GM18907 (cell line): ENCODE measurements around the gene ANKRD42.
"Not testable (repeated sequence)": the region's sequence is repeated elsewhere in the genome, so short reads cannot be mapped to it uniquely, and the experiment has no call there.

ENCODE experiments used
- ATAC-seq: cut with Tn5 transposase; IDR thresholded peaks from one replicate; pipeline ENCODE4 v1.9.1; 2021; ENCODE audit warnings: mild to moderate bottlenecking, moderate library complexity; ENCODE audit not compliant: unreplicated experiment

Gene ANKRD42

DNA sequence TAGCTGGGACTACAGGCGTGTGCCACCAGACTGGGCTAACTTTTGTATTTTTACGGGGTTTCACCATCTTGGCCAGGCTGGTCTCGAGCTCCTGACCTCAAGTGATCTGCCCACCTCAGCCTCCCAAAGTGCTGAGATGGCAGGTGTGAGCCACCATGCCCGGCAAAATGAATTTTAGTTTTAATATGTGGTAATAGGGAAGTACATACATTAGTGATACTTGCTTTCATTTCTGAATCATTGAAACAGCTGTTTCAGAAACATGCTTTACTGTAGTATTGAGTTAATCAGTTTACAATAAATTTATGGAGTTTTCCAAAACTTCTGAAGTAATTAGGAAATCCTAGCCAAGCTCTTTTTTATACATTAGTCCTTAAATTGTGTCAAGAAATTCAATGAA lies 21.0 kb upstream of the ANKRD42 start:
- no peak for ATAC-seq

GRCh38 chr11:83174008-83174407 lies 19.5 kb upstream of the ANKRD42 start:
- ATAC-seq, result no peak

- no peak for ATAC-seq
Observed at GRCh38 chr11:83175815-83176214, 17.7 kb upstream of the ANKRD42 start.

DNA sequence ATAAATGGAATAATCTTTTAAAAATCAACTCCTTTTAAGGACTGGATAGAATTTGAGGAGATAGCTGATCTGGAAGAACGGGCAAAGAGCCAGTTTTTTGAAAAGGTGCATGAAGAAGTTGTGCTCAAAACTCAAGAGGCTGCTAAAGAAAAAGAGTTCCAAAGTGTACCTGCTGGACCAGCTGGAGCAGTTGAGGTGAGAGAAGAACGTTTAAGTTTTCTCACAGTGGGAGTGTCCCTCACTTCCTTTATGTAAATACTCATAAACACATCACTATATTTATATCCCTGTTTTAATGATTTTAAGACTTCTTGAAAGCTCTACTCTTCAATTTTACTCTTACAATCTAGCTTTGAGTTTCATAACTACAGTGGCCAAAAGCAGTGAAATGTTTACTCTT lies 11.7 kb upstream of the ANKRD42 start:
- no peak for ATAC-seq

DNA sequence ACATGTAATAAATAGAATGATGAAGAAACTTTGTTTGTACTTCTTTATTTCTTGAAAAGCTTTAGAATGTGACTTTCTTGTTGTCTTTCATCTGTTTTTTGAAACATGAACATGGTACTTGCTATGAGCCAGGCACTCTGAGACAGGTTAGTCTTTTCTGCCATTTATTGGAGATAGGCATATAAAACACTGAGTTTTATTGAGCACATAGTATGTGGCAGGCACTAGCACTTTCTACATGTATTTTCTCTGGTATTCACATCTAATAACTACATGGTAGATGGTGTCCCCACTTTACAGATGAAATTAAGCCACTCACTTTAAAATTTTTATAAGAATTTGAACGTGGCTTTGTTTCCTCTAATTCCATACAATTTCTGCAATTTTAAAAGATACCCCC lies 7.7 kb upstream of the ANKRD42 start:
- ATAC-seq, result no peak

DNA sequence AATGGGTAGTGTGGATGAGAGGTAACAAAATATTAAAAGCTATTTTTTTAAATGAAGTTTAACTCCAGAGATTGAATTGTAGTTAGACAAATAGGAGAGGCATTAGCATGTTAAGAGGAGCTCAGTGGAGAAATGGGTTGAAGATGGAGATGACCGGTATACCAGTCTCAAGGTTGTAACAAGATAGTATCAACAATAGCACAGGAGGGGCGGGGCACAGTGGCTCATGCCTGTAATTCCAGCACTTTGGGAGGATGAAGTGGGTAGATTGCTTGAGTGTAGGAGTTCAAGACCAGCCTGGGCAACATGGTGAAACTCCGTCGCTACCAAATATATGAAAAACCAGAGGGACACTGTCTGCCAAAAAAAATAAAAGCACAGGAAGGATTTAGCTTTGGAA lies 6.0 kb upstream of the ANKRD42 start:
- no peak for ATAC-seq

DNA sequence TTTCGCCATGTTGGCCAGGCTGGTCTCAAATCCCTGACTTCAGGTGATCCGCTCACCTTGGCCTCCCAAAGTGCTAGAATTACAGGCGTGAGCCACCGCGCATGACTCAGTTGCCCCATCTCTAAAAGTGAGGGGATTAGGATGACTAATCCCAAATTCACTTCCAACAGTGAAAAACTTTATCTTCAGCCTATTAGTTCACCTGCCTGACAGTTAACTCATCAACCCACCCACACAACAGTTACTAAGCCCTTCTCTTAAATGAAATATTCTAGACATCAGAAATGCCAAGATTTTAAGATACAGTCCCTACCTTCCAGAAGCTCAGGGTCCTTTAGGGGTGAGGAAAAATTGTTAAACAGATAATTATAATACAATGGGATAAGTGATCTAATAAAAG lies 2.0 kb upstream of the ANKRD42 start:
- ATAC-seq, result no peak

GRCh38 chr11:83191986-83192385 lies 1.5 kb upstream of the ANKRD42 start:
- ATAC-seq, result no peak

- no peak for ATAC-seq
Observed at GRCh38 chr11:83192606-83193245, 786 bp upstream of the ANKRD42 start.

GRCh38 chr11:83194281-83195142 lies 1.0 kb downstream of the ANKRD42 start:
- peak; percentile 60 for ATAC-seq

GRCh38 chr11:83195143-83195466 lies 1.6 kb downstream of the ANKRD42 start:
- no peak for ATAC-seq

DNA sequence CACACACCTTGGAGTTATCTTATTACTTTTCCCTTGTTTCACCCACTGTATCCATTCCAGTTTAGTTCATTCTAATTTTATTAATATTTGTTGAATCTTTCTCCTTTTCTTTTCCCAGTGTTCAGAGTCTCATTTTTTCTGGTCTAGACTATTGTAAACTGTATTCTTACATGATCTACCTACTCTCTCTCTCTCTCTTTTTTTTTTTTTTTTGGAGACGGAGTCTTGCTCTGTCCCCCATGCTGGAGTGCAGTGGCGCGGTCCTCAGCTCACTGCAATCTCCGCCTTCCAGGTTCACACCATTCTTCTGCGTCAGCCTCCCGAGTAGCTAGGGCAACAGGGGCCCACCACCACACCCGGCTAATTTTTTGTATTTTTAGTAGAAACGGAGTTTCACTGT lies 2.1 kb downstream of the ANKRD42 start:
- no peak for ATAC-seq

- no peak for ATAC-seq
Observed at GRCh38 chr11:83200035-83200434, 6.5 kb downstream of the ANKRD42 start.

- no peak for ATAC-seq
Observed at GRCh38 chr11:83205608-83206185, 12.2 kb downstream of the ANKRD42 start.

DNA sequence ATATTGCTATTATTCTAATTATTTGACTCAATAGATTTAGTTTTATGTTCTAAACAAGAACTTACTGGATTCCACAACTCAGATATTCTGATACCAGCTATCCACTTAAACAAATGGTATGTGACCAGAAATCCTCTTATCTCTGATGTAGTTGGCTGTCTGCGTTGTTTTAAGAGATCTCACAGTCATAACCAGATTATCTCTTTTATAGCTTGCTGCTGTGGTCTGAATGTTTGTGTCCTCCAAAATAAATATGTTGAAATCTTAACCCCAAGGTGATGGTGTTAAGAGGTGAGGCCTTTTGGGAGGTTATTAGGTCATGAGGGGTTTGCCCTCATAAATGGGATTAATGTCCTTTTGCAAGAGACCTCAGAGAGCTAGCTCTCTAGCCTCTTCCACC lies 12.7 kb downstream of the ANKRD42 start:
- ATAC-seq, result no peak

DNA sequence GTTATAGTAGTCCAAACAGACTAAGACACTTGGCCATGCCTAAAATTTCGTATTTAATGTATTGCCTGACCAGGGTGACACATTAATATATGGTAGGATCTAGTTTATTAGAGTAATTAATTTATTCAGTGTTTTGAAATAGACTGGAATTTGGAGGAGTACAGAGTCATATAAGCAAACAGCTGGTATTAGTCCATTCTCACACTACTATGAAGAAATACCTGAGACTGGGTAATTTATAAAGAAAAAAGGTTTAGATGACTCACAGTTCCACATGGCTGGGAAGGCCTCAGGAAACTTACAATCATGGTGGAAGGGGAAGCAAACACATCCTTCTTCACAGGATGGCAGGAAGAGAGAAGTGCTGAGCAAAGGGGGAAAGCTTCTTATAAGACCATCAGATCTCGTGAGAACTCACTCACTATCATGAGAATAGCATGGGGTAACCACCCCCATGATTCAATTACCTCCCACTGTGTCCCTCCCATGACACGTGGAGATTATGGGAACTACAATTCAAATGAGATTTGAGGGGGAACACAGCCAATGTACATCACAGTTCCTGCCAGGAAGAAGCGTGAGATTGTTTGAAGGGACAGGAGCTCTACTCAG lies 13.4 kb downstream of the ANKRD42 start:
- ATAC-seq, result not testable (repeated sequence)

- no peak for ATAC-seq
Observed at GRCh38 chr11:83219095-83219494, 25.6 kb downstream of the ANKRD42 start.

DNA sequence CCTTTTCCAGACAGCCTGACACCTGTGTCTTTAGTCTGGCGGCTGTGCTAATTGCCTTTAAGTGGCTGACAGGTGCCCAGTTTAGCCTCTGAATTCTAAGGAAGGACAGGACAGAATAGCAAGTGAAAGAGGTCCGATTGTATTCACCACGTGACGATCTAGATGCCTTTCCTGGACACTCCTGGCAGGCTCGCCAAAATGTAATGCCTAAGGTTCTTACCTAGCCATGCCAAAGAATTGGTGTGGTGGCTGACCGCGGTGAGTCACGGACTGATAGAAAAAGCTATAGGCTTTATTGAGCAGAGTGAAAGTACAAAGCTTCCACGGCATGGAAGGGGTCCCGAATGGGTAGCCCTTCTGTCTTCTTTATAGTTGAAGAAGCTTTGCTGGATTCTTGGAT lies 26.7 kb downstream of the ANKRD42 start:
- ATAC-seq, result no peak

DNA sequence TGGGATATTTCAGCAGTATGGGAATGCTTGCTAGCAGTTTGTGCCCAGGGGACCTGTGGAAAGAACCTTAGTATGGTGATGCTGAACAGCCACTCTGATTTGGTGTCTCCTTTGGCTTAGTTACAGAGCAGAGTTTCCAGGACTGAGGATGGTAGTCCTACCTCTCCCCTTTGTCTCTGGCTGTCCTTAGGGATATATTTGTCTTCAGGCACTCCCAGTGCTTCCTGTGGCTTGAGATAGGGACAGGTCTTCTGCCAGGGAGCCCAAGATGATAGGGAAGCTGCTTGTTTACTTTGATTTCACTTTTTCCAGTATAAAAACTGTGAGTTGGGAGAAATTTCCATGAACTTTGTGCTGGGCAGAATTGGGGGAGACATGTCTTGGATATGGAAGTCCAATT lies 28.2 kb downstream of the ANKRD42 start:
- no peak for ATAC-seq

- no peak for ATAC-seq
Observed at GRCh38 chr11:83222499-83222898, 29.0 kb downstream of the ANKRD42 start.

DNA sequence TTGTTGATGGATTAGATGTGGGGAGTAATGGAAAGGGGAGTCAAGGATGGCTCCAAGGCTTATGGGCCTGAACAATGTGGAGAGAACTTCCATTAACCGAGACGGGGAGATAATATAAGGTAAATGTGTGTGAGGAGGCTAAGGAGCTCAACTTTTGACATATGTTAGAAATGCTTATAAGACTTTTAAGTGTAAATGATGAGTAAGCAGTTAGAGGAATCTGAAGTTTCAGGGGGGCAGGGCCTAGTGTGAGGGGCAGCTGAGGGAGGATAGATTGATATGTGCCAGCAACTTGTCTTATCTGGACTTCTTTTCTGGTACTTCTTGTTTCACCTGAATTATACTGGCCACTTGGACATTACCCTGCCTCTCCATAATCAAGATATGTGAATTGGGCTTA lies 29.9 kb downstream of the ANKRD42 start:
- no peak for ATAC-seq

- ATAC-seq, result no peak
Observed at GRCh38 chr11:83235825-83236224, 42.3 kb downstream of the ANKRD42 start.
